Endothelial cell of umbilical vein (primary cell): ENCODE data around the gene WNT7B.

Source experiments
- POLR2A ChIP-seq: IDR thresholded peaks from 2 replicates; pipeline ENCODE4 v1.6.1; 2012; ENCODE audit warnings: low read depth, mild to moderate bottlenecking, control low read depth, low read length
- POLR2AphosphoS5 ChIP-seq: IDR thresholded peaks from 2 replicates; pipeline ENCODE4 v1.6.1; 2012; ENCODE audit warnings: low read depth, mild to moderate bottlenecking, control low read depth, low read length, moderate library complexity; ENCODE audit not compliant: insufficient read depth
- TF ChIP-seq, protein P1 (sequence below): IDR thresholded peaks from 2 replicates; pipeline ENCODE4 v1.6.1; 2011; ENCODE audit not compliant: insufficient read depth, insufficient read length
- TF ChIP-seq, protein P2 (sequence below), 2 donors: IDR thresholded peaks; 1 replicate in 1 of 2; 2 replicates in 1 of 2; pipeline ENCODE4 v1.5.1; 2011; ENCODE audit warnings: low read length in 2 of 2, mild to moderate bottlenecking in 2 of 2, moderate library complexity in 2 of 2, control low read depth in 1 of 2, inconsistent platforms in 1 of 2, low read depth in 1 of 2; ENCODE audit not compliant: insufficient read depth in 1 of 2; ENCODE audit errors: extremely low read depth in 1 of 2

DNA sequence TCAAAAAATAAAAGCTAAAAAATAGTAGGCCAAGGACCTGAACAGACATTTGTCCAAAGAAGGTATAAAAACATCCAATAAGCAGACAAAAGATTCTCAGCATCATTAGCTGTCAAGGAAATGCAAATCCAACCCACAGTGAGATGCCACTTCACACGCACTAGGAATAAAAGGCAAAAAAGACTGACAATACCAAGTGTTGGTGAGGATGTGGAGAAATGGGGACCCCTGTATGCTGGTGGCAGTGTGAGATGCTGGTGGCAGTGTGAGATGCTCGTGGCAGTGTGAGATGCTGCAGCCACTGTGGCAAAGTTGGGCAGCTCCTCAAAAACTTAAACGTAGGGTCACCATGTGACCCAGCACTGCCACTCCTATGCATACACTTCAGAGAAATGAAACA, 38.0 kb downstream of the WNT7B start:
- TF ChIP-seq, protein P1, sequence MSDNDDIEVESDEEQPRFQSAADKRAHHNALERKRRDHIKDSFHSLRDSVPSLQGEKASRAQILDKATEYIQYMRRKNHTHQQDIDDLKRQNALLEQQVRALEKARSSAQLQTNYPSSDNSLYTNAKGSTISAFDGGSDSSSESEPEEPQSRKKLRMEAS = no peak
- TF ChIP-seq, protein P2, sequence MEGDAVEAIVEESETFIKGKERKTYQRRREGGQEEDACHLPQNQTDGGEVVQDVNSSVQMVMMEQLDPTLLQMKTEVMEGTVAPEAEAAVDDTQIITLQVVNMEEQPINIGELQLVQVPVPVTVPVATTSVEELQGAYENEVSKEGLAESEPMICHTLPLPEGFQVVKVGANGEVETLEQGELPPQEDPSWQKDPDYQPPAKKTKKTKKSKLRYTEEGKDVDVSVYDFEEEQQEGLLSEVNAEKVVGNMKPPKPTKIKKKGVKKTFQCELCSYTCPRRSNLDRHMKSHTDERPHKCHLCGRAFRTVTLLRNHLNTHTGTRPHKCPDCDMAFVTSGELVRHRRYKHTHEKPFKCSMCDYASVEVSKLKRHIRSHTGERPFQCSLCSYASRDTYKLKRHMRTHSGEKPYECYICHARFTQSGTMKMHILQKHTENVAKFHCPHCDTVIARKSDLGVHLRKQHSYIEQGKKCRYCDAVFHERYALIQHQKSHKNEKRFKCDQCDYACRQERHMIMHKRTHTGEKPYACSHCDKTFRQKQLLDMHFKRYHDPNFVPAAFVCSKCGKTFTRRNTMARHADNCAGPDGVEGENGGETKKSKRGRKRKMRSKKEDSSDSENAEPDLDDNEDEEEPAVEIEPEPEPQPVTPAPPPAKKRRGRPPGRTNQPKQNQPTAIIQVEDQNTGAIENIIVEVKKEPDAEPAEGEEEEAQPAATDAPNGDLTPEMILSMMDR (IDR thresholded peaks at IDR 0.05; ENCODE audit: extremely low read depth in 1 of 2, insufficient read depth in 1 of 2, low read depth in 1 of 2, low read length in 2 of 2) = no peak
- TF ChIP-seq POLR2AphosphoS5 = no peak
- TF ChIP-seq POLR2A = no peak
